HepG2 (cell line): ENCODE results near the gene PACS1. TPM values are rescaled to one million over a fixed set of nuclear protein-coding genes. Genes with fewer than 3 reads are reported as not detected.

ENCODE experiments used
- EEA1 ChIP-seq: sonication (generic); formaldehyde crosslinking; IDR thresholded peaks from 2 replicates; pipeline ENCODE4 v1.5.1; 2020; ENCODE audit warnings: mild to moderate bottlenecking, missing genetic modification reagents, borderline replicate concordance
- FOXK1 ChIP-seq: sonication (generic); formaldehyde crosslinking; IDR thresholded peaks from 2 replicates; pipeline ENCODE4 v1.4.0; 2020; ENCODE audit warnings: low read depth, missing genetic modification reagents, borderline replicate concordance
- HDAC2 ChIP-seq: sonication (generic); formaldehyde crosslinking; IDR thresholded peaks from 2 replicates; pipeline ENCODE4 v1.4.0; 2020; ENCODE audit warnings: missing genetic modification reagents
- HNF4A ChIP-seq: sonication (generic); formaldehyde crosslinking; IDR thresholded peaks from 2 replicates; pipeline ENCODE4 v1.4.0; 2020; ENCODE audit warnings: missing genetic modification reagents
- MEIS2 ChIP-seq: sonication (generic); formaldehyde crosslinking; IDR thresholded peaks from 2 replicates; pipeline ENCODE4 v1.9.0; 2021; ENCODE audit warnings: mild to moderate bottlenecking, missing genetic modification reagents
- PCBP2 ChIP-seq: fragments of 200-400 bp; formaldehyde crosslinking; optimal IDR thresholded peaks from 2 replicates; pipeline ENCODE3; 2018; ENCODE audit warnings: low read length, low read depth; ENCODE audit not compliant: poor library complexity, severe bottlenecking
- PPARG ChIP-seq: conservative IDR thresholded peaks from 2 replicates; pipeline ENCODE4 v1.6.1; 2016; ENCODE audit warnings: missing biosample characterization, missing genetic modification reagents
- SMAD3 ChIP-seq: sonication (generic); formaldehyde crosslinking; IDR thresholded peaks from 2 replicates; pipeline ENCODE4 v1.4.0; 2020; ENCODE audit warnings: missing genetic modification reagents
- SP5 ChIP-seq: IDR thresholded peaks from 2 replicates; pipeline ENCODE4 v1.6.1; 2016; ENCODE audit warnings: low read depth, borderline replicate concordance
- TARDBP ChIP-seq: sonication (generic); formaldehyde crosslinking; IDR thresholded peaks from 2 replicates; pipeline ENCODE4 v1.8.0; 2022; ENCODE audit warnings: mild to moderate bottlenecking, missing genetic modification reagents
- ZMYM2 ChIP-seq: sonication (generic); formaldehyde crosslinking; IDR thresholded peaks from 2 replicates; pipeline ENCODE4 v1.8.0; 2022; ENCODE audit warnings: mild to moderate bottlenecking, missing genetic modification reagents
- ZNF484 ChIP-seq: sonication (generic); formaldehyde crosslinking; IDR thresholded peaks from 2 replicates; pipeline ENCODE4 v1.5.1; 2020; ENCODE audit warnings: mild to moderate bottlenecking, low read depth, missing genetic modification reagents, borderline replicate concordance
- ZNF558 ChIP-seq: sonication (generic); formaldehyde crosslinking; IDR thresholded peaks from 2 replicates; pipeline ENCODE4 v1.9.0; 2022; ENCODE audit warnings: mild to moderate bottlenecking, missing genetic modification reagents, borderline replicate concordance
- ZNF598 ChIP-seq: sonication (generic); formaldehyde crosslinking; IDR thresholded peaks from 2 replicates; pipeline ENCODE4 v1.5.1; 2020; ENCODE audit warnings: mild to moderate bottlenecking, missing genetic modification reagents, borderline replicate concordance
- ZNF614 ChIP-seq: IDR thresholded peaks from 2 replicates; pipeline ENCODE4 v1.6.1; 2018; ENCODE audit warnings: missing biosample characterization, missing genetic modification reagents, inconsistent platforms, borderline replicate concordance
- polyA plus RNA-seq, 8 experiments: library from polyadenylated mRNA; depleted of rRNA in 3 of 8; stranded (reverse) in 7 of 8; unstranded in 1 of 8; fragments of >200 nt; fragmentation: Illumina TruSeq in 4 of 8; extraction: Trizol in 4 of 8; gene quantifications; 2 replicates each; pipeline versions ENCODE4 v1.2.1 to v1.2.3, GENCODE V29; 2011 to 2016; ENCODE audit warnings: low read depth in 4 of 8, missing spikeins in 1 of 8, mixed read lengths in 1 of 8; ENCODE audit not compliant: insufficient read depth in 1 of 8
- total RNA-seq, 5 experiments: library from RNA; depleted of rRNA; stranded (reverse); fragments of >200 nt; fragmentation: Illumina TruSeq; extraction: Trizol; gene quantifications; 2 replicates each; pipeline ENCODE4 v1.2.3, GENCODE V29; 2016; ENCODE audit warnings: low read depth in 1 of 5
- TF ChIP-seq, protein P1 (sequence below): sonication (generic); formaldehyde crosslinking; IDR thresholded peaks from 2 replicates; pipeline ENCODE4 v1.4.0; 2020; ENCODE audit warnings: mild to moderate bottlenecking, low read depth, missing genetic modification reagents
- TF ChIP-seq, protein P2 (sequence below): sonication (generic); formaldehyde crosslinking; IDR thresholded peaks from 2 replicates; pipeline ENCODE4 v1.8.0; 2022; ENCODE audit warnings: missing genetic modification reagents, low read depth, mild to moderate bottlenecking, borderline replicate concordance
- TF ChIP-seq, protein P3 (sequence below): sonication (generic); formaldehyde crosslinking; IDR thresholded peaks from 2 replicates; pipeline ENCODE4 v1.4.0; 2020; ENCODE audit warnings: missing genetic modification reagents
- TF ChIP-seq, protein P4 (sequence below): sonication (generic); formaldehyde crosslinking; IDR thresholded peaks from 2 replicates; pipeline ENCODE4 v1.4.0; 2020; ENCODE audit warnings: missing genetic modification reagents, borderline replicate concordance
- TF ChIP-seq, protein P5 (sequence below): fragments of 450-650 bp; IDR thresholded peaks from 2 replicates; pipeline ENCODE4 v1.6.1; 2016

Gene PACS1
- total and polyA plus RNA-seq, 2 of the 13 experiments (the other 11 are each of a cell fraction or from before 2014, with no cell fraction given): 7.6 to 8.6 TPM

DNA sequence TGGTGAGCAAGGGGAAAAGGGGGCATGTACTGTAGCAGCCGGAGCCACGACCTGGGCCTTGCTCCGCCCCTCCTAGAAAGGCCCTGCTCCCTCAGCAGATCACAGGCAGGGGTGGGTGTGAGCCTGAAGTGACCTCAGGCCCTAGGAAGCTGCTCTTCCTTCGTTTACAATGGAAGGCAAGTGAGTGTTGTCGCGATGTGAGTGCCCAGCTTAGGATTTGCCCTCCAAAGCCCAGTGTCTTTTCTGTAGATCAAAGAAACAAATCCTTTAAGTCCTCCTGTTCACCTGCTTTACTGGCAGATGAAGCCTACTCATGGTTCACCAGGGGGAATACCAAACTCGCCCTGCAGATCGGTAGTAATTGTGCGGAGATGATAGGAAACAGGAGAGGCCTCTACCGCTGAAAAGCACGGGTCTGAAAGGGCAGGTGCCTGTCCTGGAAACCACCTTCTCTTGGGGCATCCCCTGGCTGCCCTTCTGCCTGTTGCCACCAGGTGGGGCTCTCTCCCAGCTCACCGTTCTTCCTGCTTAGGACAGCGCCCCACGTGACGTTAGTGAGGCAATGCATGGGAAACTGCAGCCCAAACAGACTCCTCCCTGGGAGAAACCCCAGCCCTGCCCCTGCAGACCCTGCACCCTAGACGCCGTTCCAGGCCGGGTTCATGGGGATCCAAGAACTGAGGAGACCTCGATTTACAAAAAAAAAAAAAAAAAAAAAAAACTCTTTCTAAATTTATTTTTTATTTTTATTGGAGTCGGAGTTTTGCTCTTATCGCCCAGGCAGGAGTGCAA is 152.5 kb downstream of the PACS1 start (continued):
- TF ChIP-seq SMAD3: peak; percentile 72; the same call in 1 of the 2 replicates
- no peak for TF ChIP-seq PCBP2
- TF ChIP-seq ZMYM2 (CRISPR knock-in tag): no peak
- peak; percentile 61; the same call in 1 of the 2 replicates for TF ChIP-seq ZNF614 (CRISPR knock-in tag)
- TF ChIP-seq FOXK1 (CRISPR knock-in tag): peak; percentile 57; the same call in 1 of the 2 replicates
- TF ChIP-seq PPARG: 0 out of 2 replicates have a peak, but pooled peaks have one; percentile 29
- TF ChIP-seq, protein P1, sequence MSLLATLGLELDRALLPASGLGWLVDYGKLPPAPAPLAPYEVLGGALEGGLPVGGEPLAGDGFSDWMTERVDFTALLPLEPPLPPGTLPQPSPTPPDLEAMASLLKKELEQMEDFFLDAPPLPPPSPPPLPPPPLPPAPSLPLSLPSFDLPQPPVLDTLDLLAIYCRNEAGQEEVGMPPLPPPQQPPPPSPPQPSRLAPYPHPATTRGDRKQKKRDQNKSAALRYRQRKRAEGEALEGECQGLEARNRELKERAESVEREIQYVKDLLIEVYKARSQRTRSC (CRISPR knock-in tag): no peak
- TF ChIP-seq, protein P2, sequence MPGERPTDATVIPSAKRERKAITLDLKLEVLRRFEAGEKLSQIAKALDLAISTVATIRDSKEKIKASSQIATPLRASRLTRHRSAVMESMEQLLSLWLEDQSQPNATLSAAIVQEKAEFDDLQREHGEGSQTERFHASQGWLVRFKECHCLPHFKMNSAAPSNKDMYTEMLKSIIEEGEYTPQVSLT (CRISPR knock-in tag): no peak
- TF ChIP-seq, protein P3, sequence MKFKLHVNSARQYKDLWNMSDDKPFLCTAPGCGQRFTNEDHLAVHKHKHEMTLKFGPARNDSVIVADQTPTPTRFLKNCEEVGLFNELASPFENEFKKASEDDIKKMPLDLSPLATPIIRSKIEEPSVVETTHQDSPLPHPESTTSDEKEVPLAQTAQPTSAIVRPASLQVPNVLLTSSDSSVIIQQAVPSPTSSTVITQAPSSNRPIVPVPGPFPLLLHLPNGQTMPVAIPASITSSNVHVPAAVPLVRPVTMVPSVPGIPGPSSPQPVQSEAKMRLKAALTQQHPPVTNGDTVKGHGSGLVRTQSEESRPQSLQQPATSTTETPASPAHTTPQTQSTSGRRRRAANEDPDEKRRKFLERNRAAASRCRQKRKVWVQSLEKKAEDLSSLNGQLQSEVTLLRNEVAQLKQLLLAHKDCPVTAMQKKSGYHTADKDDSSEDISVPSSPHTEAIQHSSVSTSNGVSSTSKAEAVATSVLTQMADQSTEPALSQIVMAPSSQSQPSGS (CRISPR knock-in tag): peak; percentile 64; the same call in 1 of the 2 replicates
- 0 out of 2 replicates have a peak, but pooled peaks have one; percentile 46 for TF ChIP-seq MEIS2 (CRISPR knock-in tag)
- peak; percentile 55; the same call in 1 of the 2 replicates for TF ChIP-seq HDAC2 (CRISPR knock-in tag)
- TF ChIP-seq HNF4A (CRISPR knock-in tag): peak; percentile 41; the same call in 1 of the 2 replicates
- TF ChIP-seq, protein P4, sequence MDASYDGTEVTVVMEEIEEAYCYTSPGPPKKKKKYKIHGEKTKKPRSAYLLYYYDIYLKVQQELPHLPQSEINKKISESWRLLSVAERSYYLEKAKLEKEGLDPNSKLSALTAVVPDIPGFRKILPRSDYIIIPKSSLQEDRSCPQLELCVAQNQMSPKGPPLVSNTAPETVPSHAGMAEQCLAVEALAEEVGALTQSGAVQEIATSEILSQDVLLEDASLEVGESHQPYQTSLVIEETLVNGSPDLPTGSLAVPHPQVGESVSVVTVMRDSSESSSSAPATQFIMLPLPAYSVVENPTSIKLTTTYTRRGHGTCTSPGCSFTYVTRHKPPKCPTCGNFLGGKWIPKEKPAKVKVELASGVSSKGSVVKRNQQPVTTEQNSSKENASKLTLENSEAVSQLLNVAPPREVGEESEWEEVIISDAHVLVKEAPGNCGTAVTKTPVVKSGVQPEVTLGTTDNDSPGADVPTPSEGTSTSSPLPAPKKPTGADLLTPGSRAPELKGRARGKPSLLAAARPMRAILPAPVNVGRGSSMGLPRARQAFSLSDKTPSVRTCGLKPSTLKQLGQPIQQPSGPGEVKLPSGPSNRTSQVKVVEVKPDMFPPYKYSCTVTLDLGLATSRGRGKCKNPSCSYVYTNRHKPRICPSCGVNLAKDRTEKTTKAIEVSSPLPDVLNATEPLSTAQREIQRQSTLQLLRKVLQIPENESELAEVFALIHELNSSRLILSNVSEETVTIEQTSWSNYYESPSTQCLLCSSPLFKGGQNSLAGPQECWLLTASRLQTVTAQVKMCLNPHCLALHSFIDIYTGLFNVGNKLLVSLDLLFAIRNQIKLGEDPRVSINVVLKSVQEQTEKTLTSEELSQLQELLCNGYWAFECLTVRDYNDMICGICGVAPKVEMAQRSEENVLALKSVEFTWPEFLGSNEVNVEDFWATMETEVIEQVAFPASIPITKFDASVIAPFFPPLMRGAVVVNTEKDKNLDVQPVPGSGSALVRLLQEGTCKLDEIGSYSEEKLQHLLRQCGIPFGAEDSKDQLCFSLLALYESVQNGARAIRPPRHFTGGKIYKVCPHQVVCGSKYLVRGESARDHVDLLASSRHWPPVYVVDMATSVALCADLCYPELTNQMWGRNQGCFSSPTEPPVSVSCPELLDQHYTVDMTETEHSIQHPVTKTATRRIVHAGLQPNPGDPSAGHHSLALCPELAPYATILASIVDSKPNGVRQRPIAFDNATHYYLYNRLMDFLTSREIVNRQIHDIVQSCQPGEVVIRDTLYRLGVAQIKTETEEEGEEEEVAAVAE: peak; percentile 73; the same call in 1 of the 2 replicates
- 0 out of 2 replicates have a peak, but pooled peaks have one; percentile 16 for TF ChIP-seq TARDBP (CRISPR knock-in tag)
- 0 out of 2 replicates have a peak, but pooled peaks have one; percentile 29 for TF ChIP-seq SP5 (CRISPR knock-in tag)
- no peak for TF ChIP-seq ZNF484 (CRISPR knock-in tag)
- TF ChIP-seq ZNF598 (CRISPR knock-in tag): 0 out of 2 replicates have a peak, but pooled peaks have one; percentile 38
- TF ChIP-seq, protein P5, sequence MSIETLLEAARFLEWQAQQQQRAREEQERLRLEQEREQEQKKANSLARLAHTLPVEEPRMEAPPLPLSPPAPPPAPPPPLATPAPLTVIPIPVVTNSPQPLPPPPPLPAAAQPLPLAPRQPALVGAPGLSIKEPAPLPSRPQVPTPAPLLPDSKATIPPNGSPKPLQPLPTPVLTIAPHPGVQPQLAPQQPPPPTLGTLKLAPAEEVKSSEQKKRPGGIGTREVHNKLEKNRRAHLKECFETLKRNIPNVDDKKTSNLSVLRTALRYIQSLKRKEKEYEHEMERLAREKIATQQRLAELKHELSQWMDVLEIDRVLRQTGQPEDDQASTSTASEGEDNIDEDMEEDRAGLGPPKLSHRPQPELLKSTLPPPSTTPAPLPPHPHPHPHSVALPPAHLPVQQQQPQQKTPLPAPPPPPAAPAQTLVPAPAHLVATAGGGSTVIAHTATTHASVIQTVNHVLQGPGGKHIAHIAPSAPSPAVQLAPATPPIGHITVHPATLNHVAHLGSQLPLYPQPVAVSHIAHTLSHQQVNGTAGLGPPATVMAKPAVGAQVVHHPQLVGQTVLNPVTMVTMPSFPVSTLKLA: peak; percentile 62
- TF ChIP-seq EEA1 (CRISPR knock-in tag): no peak
- no peak for TF ChIP-seq ZNF558
